ENCODE data around the gene PGBD1.

PGBD1 gene, protein sequence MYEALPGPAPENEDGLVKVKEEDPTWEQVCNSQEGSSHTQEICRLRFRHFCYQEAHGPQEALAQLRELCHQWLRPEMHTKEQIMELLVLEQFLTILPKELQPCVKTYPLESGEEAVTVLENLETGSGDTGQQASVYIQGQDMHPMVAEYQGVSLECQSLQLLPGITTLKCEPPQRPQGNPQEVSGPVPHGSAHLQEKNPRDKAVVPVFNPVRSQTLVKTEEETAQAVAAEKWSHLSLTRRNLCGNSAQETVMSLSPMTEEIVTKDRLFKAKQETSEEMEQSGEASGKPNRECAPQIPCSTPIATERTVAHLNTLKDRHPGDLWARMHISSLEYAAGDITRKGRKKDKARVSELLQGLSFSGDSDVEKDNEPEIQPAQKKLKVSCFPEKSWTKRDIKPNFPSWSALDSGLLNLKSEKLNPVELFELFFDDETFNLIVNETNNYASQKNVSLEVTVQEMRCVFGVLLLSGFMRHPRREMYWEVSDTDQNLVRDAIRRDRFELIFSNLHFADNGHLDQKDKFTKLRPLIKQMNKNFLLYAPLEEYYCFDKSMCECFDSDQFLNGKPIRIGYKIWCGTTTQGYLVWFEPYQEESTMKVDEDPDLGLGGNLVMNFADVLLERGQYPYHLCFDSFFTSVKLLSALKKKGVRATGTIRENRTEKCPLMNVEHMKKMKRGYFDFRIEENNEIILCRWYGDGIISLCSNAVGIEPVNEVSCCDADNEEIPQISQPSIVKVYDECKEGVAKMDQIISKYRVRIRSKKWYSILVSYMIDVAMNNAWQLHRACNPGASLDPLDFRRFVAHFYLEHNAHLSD

DNA sequence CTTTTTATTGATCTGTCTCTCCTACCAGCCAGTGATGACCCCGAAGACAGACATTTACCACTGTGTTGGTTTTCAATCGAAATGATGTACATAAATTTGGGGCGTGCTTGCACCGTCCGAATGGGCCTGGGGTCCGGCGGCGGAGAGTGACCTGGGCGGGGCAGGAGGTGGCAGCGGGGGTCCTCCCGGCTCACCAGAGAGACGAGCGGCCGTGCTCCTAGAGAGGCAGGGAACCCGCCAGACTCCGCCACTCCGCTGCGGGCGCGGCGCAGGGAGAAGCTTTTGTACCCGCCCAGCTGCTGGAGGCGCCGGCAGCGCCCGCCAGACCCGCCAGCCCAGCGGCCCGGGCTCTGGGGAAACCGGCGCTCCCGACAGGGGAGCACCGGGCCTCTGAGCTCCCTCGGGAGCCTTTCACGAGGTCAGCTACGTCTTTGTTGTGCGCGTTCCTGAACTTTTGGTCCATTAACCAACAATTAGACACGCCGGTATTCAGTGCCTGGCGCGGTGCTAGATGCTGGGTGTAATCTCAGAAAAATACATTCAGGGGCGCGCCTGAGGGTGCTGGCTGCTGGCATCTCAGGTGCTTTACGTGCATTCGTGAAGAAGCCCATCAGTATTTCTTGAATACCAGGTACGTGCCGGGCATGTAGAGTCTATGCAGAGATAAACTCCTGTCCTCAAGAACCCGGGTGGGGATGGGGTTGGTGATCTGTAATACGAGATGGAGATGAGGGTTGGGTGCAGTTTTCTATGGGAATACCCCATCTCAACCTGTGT is at the start of gene PGBD1:
Gene PGBD1, plus strand, starts transcription at position 285 of the 777 bp plus-strand sequence. CDS start 2,242 bp downstream, outside the sequence.
- peak; percentile 77 for DNase-seq (ENCODE audit: low read depth)

DNA sequence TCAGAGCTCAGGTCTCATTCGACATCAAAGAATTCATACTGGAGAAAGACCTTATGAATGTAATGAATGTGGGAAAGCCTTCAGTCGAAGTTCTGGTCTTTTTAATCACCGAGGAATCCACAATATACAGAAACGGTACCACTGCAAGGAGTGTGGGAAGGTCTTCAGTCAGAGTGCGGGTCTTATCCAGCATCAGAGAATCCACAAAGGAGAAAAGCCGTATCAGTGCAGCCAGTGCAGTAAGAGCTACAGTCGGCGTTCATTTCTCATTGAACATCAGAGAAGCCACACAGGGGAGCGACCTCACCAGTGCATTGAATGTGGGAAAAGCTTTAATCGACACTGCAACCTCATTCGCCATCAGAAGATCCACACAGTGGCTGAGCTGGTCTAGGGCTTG is 48.6 kb upstream of the PGBD1 start:
- DNase-seq (ENCODE audit: low read depth) = no peak

DNA sequence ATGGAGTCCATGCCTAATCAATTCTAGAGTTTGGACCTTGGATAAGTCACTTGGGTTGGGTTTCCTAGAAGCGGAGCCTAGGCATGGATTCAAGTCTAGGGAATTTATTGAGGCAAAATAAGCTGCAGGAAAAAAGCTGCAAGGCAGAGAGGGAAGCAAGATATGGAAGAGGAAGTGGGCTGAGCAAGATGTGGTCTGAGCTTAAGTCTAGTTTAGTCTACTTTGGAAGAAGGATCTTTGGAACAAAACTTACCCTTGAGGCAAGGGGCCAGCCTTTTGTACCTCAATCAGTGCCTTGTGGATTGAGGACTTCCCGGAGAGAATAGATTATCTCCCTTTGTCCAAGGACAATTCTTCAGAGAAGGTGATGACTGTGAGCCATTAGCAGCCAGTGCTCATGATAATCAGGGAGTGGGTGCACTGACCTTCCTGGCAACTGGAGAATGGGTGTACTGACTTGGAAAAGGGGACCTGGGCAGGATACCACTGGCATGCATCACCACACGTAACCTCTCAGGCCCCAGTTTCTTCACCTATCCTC is 45.4 kb upstream of the PGBD1 start:
- DNase-seq (ENCODE audit: low read depth) = no peak

DNA sequence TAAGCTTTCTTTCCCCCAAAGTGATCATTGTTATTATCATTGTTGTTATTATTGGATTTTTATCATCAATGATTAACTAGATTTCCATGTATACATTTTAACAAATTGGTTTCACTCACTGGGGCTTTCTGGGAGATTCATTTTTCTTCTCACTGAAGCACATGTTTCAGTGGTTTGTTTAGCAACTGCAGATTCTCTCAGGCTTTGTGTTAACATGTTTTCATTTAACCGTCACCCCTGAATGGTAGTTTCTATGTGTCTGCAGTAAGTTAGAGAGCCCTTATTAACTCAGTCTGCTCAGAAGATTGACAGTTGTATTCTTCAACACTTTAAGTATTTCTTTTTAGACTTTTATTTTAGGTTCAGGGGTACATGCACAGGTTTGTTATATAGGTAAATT is 41.7 kb upstream of the PGBD1 start:
- no peak for DNase-seq (ENCODE audit: low read depth)

DNA sequence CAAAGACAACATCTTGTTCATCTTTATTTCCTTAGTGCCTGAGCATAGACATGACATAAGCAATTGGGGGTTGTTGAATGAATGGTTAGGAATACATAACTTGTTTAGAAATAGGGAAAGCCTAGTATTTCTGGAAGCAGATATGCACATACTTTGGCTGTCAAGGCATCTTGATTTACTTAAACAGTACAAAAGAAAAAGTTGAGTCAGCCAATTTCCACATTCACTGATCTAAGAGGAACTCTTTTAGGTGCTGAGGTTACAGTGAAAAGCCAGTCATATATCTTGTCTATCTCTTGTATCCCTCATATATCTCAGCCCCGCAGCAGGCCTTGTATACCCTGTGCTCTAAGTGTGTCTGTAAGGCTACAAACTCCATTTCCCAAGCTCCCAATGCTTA is 40.9 kb upstream of the PGBD1 start:
- DNase-seq (ENCODE audit: low read depth) = no peak

DNA sequence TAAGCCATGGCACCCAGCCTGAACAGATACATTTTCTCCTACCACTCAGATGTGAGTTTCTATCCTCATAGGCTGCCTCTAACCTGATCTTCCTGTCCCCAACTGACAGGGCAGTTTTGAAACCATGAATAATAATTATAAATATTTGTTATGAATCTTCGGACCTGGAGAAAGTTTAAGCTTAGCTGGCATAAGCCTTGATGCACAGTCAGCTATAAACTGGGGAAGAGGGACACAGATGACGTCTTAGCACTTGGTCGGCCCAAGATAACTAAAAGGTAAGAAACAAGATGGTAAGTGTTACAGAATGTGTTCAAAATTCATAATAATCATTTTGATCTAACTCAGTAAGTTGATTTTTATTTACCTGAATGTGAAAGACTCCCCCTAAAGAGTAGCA is 37.4 kb upstream of the PGBD1 start:
- no peak for DNase-seq (ENCODE audit: low read depth)

DNA sequence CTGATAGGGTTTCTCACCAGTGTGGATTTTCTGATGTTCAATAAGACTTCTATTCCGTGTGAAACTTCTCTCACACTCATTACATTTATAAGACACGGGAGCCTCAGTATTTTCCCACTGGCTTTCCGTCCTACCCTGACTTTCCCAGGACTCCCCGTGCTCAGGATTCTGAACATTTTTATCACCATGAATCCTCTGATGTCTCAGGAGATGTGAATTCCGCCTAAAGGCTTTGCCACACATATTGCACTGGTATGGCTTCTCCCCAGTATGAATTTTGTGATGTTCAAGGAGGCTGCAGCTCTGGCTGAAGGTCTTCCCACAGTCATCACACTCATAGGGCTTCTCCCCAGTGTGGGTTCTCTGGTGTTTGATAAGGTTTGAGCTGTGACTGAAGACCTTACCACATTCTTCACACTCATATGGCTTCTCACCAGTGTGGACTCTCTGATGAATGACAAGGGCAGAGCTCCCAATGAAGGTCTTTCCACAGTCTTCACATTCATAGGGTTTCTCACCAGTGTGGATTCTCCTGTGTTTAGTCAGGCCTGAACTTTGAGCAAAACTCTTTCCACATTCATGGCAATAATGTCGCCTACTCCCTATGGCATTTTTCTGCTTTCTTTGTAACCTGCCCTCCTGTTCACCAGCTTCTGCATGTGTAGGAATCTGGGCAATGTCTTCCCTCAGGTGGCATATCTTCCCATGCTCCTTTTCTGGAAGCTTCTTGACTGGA is 36.0 kb upstream of the PGBD1 start:
- DNase-seq (ENCODE audit: low read depth) = no peak

DNA sequence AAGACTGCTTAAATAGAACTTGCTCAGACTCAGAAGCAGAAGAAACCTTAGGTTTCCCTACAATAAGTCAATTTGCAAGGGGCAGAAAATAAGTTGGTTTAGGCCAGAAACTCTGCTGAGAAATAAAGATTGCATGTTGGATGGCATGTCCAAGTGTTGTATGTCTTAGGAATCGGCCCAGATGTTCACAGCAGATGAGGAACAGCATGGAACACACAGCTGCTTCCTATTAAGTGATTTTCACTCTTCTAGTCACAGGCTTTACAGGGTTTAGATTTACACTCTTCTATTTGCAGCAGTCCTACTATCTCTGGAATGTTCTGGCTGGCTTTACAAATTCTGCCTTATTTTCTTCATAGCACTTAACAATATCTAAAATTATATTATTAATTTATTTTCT is 32.5 kb upstream of the PGBD1 start:
- no peak for DNase-seq (ENCODE audit: low read depth)

DNA sequence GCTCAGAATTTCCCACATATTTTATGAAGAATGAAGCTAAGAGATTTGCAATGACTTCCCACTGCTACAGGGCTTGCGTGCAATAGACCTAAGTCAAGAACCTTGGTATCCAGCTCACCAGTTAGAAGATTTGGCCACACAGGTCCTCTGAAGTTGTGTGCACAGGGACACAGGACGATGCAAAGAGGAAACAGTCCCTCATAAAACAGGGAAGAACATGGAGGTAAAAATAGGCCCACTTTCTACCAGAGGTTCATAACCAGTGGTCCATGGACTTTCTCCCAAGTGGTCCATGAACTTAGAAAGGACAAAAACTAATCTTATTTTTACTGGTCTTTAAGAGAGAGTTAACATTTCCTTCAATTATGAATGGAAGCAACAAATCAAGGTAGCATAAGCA is 30.6 kb upstream of the PGBD1 start:
- no peak for DNase-seq (ENCODE audit: low read depth)

DNA sequence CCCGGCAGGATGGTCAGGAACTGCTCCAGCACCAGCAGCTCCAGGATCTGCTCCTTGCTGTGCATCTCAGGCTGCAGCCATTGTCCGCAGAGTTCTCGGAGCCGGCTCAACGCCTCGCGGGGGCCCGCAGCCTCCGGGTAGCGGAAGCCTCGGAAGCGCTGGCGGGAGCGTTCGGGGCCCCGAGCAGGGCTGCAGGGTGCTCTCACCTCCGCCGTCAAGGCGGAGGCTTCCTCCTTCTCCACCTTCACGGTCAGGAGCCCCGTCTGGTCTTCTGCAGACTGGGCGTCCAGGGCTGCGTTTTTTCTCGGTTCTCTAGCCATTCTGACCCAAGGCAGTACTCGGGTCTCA is 29.7 kb upstream of the PGBD1 start:
- no peak for DNase-seq (ENCODE audit: low read depth)

DNA sequence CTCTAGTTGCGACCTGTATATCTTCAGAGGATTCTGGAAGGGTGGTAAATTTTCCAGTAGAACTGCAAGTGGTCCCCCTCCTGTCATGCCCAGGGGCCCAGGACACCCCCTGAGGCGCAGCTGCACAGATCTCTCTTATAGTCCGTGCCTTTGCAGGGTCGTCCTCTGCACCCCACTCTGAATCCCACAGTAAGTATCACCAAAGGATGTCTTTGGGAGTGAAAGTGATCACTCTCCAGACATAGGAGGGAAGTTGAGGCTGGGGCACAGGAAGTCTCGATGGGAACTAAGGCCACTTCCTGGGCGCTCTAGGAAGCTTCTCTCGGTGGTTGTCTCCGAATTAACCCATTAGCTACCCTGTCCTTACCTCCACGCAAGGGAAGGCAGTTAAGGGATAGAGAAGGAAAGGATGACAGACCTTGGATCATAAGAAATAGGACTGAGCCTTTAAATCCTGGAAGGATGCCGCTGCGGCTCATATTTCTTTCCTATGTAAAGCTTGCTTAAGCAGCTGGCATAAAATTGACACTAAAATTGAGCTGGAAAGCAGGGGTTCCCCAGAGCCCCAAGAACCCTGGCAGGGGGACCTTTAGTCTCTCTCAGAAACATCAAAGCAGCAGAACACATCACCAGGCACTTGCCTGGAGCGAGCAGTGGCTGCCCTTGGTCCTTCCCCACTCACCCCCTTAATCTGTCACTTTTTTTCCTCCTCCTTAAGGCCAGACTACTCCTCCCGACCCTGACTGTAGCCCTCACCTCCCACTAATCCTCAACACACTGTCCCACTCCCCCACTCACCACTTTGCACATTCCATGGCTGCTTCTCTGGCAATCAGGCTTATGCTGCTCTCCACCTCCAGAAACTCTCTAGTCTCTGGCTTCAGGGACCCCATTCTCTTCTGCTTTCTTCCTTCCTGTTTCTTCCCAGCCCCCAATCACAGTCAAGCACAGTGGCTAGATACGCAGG is 29.1 kb upstream of the PGBD1 start, which contains the start of gene ZKSCAN4:
Gene ZKSCAN4, minus strand, starts transcription at position 261 of the 967 bp plus-strand sequence. CDS start 289 bp downstream, outside the sequence.
- DNase-seq (ENCODE audit: low read depth) = peak; percentile 91

DNA sequence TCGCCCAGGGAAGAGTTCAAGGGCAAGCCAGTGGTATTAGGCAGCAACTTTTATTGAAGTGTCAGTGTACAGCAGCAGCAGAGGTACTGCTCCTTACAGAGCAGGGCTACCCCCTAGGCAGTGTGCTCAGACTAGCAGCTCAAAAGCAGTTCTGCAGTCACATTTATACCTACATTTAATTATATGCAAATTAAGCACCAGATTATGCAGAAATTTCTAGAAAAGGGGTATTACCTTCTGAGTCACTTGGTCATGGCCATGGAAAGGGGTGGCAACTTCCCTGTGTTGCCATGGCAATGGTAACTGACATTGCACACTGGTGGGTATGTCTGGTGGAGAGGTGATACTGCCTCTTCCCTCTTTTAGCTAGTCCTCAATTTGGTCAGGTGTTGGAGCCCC is 27.3 kb upstream of the PGBD1 start:
- DNase-seq (ENCODE audit: low read depth) = no peak

DNA sequence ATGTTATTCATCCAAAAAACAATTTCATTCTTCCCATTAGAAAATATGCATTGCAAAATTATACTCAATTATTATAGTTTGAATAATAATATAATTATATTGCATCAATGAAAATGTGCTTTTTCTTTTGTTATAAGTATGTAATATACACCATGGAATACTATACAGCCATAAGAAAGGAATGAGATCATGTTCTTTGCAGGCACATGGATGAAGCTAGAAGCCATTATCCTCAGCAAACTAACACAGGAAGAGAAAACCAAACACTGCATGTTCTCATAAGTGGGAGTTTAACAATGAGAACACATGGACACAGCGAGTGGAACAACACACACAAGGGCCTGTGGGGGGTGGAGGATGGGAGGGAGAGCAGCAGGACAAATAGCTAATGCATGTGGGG is 24.3 kb upstream of the PGBD1 start:
- DNase-seq (ENCODE audit: low read depth) = no peak

DNA sequence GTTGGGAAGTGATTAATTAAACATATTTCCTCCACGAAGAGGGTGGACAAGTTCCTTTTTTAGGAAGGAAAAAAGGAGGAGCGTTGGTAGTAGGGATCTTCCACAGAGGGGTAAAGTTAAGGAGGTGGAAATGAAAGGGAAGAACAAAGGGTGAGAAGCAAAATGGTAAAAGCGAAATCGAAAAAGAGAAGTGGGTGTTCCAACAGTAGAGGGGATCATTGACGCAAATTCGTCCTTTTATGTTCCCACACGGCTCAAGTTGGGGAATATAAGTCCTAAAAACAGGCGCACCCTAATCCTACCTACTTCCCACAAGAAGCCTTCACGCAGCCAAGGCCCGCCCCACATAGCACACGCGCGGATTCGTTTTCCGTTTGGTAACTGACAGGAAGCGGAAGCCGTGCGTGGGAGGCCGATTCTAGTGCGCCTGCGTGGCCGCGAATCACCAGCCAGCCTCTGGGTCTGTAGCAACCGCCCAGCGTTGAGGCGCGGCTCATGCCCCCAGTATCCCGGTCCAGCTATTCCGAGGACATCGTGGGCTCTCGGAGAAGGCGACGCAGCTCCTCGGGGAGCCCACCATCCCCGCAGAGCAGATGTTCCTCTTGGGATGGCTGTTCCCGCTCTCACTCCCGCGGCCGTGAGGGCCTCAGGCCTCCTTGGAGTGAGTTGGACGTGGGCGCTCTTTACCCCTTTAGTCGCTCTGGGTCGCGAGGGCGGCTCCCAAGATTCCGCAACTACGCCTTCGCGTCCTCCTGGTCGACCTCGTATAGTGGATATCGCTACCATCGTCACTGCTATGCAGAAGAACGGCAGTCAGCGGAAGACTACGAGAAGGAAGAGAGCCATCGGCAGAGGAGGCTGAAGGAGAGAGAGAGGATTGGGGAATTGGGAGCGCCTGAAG is 22.2 kb upstream of the PGBD1 start, which contains the start of gene NKAPL:
Gene NKAPL, plus strand, starts transcription at position 421 of the 901 bp plus-strand sequence. Its CDS starts 75 bp downstream, at position 496.
- peak; percentile 42 for DNase-seq (ENCODE audit: low read depth)

DNA sequence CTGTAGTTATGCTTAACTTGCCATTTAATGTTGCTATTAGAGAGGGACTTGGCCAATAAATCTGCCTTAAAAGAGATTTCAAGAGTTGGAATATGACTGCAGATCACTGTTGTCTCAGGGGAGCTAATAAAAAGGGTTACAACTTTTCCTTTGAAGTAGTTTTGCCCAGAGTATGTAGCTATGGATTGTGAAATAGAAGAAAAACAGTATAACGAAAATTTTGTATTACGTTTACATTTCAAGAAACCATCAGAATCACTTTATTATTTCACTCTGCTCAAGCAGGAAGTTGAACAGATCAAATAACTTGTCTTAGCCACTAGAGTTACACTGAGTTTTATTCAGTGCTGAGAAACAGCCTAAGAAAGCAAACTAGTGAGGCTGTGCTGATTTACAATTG is 17.4 kb upstream of the PGBD1 start:
- DNase-seq (ENCODE audit: low read depth) = no peak

DNA sequence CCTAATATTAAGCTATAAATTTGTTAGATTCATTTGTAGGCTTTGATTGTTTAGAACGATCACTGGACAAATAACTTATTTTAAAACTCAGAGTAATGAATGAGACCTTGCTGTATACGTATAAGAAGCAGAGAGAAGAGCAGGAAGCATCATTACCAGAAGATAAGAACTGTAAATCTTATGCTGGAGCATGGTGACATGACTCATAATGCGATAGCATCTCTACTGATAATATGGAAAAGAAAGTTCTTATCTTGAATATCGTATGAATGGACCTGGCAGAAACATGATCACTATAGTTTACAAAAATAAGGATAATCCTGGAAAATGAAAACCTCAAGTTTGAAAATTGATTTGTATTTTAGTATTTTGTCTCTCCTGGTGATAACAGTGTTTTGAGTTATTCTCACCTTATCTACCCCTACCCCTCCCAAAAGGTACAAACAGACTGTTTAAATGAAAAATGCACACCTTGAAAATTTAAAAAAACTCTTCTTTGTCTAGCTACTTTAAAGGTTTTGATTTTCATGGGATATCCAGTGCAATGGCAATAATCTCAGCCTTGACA is 16.5 kb upstream of the PGBD1 start:
- DNase-seq (ENCODE audit: low read depth) = no peak

DNA sequence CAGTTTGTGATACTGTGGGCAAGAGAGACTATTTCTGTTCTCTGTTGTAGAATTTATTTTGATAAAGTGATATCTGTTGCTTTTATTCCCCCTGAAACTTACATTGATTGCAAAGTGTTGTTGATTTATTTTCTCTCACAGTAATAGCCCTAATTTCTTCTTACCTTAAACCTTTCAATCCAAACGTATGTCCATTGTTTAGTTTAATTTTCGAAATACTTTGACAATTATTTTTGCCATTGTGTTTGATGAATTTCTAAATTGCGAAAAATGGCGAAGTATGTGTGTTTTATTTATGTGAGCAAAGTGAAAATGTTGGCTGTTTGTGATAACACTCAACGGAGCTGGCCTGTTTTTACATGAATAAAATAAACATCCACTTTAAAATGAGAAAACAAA is 14.8 kb upstream of the PGBD1 start:
- no peak for DNase-seq (ENCODE audit: low read depth)

DNA sequence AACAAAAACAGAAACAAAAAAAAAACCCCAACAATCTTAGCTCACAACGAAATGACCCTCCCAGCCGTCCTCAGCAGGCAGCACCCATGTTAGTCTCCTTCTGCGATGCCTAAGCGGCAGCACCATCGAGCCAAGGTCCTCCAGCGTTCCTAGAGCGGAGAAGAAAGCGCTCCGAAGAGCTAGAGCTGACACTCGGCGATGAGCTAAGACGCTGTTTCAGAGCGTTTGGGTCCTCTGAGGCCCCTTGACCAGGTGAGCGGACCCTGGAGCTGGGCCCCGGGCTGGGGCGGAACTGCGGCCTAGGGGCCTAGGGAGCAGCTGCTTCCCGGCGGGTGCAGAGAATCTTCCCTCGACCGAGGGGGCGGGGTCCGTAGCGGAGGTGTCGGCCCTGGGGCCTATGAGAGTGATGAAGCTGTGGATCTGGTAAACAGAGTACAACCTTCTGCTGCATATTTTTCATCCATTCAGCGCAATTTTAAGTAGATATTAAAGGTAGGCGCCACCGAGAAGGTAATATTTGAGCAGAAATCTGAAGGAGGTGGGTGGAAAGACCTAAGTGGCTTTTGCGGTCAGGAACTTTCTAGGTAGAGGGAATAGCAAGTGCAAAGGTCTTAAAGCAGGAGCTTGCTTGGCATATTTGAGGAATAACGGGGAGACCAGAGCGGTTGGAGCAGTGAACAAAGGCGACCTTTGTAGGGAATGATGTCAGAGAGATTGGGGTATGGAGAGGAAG is 14.2 kb upstream of the PGBD1 start, which contains the start of gene ZSCAN26:
Gene ZSCAN26, plus strand, starts transcription at position 182 of the 733 bp plus-strand sequence. CDS start 4,777 bp downstream, outside the sequence.
- DNase-seq (ENCODE audit: low read depth) = peak; percentile 87
